ENCODE measurements around the gene MUS81.

DNA sequence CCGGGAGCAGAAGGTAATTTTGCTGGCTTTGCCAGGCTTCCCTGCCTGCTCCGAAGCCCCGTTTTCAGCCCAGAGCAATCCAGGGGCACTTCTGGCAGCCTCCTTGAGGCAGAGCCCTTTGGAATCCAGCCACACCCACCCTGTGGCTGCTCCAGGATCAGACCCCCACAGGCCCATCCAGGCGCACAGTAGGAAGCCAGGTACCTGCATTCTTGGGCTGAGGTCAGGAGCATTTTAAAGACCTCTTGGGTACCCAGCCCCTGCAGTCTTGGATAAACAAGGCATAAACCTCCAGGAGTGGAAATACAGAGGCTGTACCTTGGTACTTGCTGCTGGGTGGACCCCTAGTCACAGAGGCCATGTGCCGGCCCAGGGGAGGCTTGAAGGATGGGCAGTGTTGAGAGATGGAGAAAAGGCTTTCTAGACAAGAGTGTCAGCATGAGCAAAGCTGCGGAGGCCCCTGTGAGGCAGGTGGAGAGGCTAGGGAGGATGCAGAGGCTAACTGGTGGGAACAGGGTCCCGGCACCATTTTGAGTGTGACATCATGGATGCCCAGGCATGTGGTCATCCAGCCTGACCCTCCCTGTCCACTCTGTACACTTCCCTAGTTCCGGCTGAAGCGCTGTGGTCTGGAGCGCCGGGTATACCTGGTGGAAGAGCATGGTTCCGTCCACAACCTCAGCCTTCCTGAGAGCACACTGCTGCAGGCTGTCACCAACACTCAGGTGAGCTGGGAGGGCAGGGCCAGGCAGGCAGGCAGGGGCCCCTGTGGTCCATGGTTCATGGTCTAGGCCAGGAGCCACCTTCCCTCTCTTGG lies 3.9 kb downstream of the MUS81 start:
- TF ChIP-seq POLR2A (IDR thresholded peaks at IDR 0.05; ENCODE audit: low read depth, low read length) (no peak), TAF1 (IDR thresholded peaks at IDR 0.05; ENCODE audit: low read depth, low read length) (no peak), POLR2AphosphoS5 (IDR thresholded peaks at IDR 0.05; ENCODE audit: low read depth, low read length) (no peak), SPI1 (IDR thresholded peaks at IDR 0.05; ENCODE audit: low read depth, low read length) (no peak), PAX5 (IDR thresholded peaks at IDR 0.05; ENCODE audit: insufficient read depth, low read length, severe bottlenecking) (no peak)
